Astrocyte (in vitro differentiated cells and primary cell): ENCODE data around the gene MECP2. TPM values are rescaled to one million over a fixed set of nuclear protein-coding genes. Genes with fewer than 3 reads are reported as not detected.

Experiments
- DNase-seq: peaks from one replicate; pipeline ENCODE4 v3.0.0-alpha.2; 2010; ENCODE audit warnings: low read depth
- FAIRE-seq: peaks from 2 replicates; lab custom pipeline; 2011; peaks lifted over from hg19 to GRCh38; lab: Jason Lieb, UNC
- H2AFZ ChIP-seq: 2 replicates; pipeline ENCODE4 v1.6.0; 2012; ENCODE audit warnings: low read depth, low read length, inconsistent platforms
- H3K27ac ChIP-seq: 2 replicates; pipeline ENCODE4 v1.5.1; 2011; ENCODE audit warnings: low read depth, low read length, inconsistent platforms
- H3K27me3 ChIP-seq: 2 replicates; pipeline ENCODE4 v1.6.0; 2011; ENCODE audit warnings: low read length, inconsistent platforms; ENCODE audit not compliant: insufficient read depth
- H3K36me3 ChIP-seq: 2 replicates; pipeline ENCODE4 v1.5.1; 2011; ENCODE audit warnings: low read length, inconsistent platforms; ENCODE audit not compliant: insufficient read depth
- H3K4me1 ChIP-seq: 2 replicates; pipeline ENCODE4 v1.5.1; 2011; ENCODE audit warnings: low read length, inconsistent platforms; ENCODE audit not compliant: insufficient read depth
- H3K4me2 ChIP-seq: 2 replicates; pipeline ENCODE4 v1.6.0; 2012; ENCODE audit warnings: low read length, inconsistent platforms
- H3K4me3 ChIP-seq: 2 replicates; pipeline ENCODE4 v1.5.1; 2011; ENCODE audit warnings: low read depth, mild to moderate bottlenecking, low read length, inconsistent platforms; ENCODE audit not compliant: insufficient read depth
- H3K79me2 ChIP-seq: 2 replicates; pipeline ENCODE4 v1.6.0; 2012; ENCODE audit warnings: mild to moderate bottlenecking, low read length, inconsistent platforms; ENCODE audit not compliant: insufficient read depth
- H3K9ac ChIP-seq: 2 replicates; pipeline ENCODE4 v1.6.0; 2012; ENCODE audit warnings: mild to moderate bottlenecking, low read length, inconsistent platforms
- H3K9me3 ChIP-seq: 2 replicates; pipeline ENCODE4 v1.5.1; 2012; ENCODE audit warnings: low read depth, mild to moderate bottlenecking, low read length, inconsistent platforms; ENCODE audit not compliant: insufficient read depth
- H4K20me1 ChIP-seq: 2 replicates; pipeline ENCODE4 v1.6.0; 2012; ENCODE audit warnings: low read length, inconsistent platforms; ENCODE audit not compliant: insufficient read depth
- H3K27ac Mint-ChIP-seq: one replicate; pipeline ENCODE4 v1.8.0; 2021; ENCODE audit warnings: mild to moderate bottlenecking, mixed read lengths; ENCODE audit not compliant: unreplicated experiment
- H3K27me3 Mint-ChIP-seq: one replicate; pipeline ENCODE4 v1.8.0; 2021; ENCODE audit warnings: low read depth, mixed read lengths; ENCODE audit not compliant: unreplicated experiment
- H3K36me3 Mint-ChIP-seq: one replicate; pipeline ENCODE4 v1.8.0; 2021; ENCODE audit warnings: low read depth, mixed read lengths; ENCODE audit not compliant: unreplicated experiment
- H3K4me1 Mint-ChIP-seq: one replicate; pipeline ENCODE4 v1.8.0; 2021; ENCODE audit warnings: low read depth, mixed read lengths; ENCODE audit not compliant: unreplicated experiment
- H3K4me3 Mint-ChIP-seq: one replicate; pipeline ENCODE4 v1.8.0; 2021; ENCODE audit warnings: mild to moderate bottlenecking, moderate library complexity, mixed read lengths; ENCODE audit not compliant: unreplicated experiment
- H3K9me3 Mint-ChIP-seq: one replicate; pipeline ENCODE4 v1.8.0; 2021; ENCODE audit warnings: mild to moderate bottlenecking, mixed read lengths; ENCODE audit not compliant: unreplicated experiment
- EZH2 ChIP-seq: IDR thresholded peaks from 2 replicates; pipeline ENCODE4 v1.6.1; 2012; ENCODE audit warnings: mild to moderate bottlenecking, low read length, inconsistent platforms; ENCODE audit not compliant: insufficient read depth
- total RNA-seq: library from RNA; stranded (reverse); gene quantifications from 2 replicates; pipeline ENCODE4 v1.2.1, GENCODE V29; 2021
- TF ChIP-seq, protein P1 (sequence below): IDR thresholded peaks from 2 replicates; pipeline ENCODE4 v1.5.1; 2011; ENCODE audit warnings: low read depth, mild to moderate bottlenecking, inconsistent platforms, low read length, moderate library complexity; ENCODE audit not compliant: insufficient read depth

Gene MECP2
- total RNA-seq, 1 donor from 2014 or later = 36.2 TPM

DNA sequence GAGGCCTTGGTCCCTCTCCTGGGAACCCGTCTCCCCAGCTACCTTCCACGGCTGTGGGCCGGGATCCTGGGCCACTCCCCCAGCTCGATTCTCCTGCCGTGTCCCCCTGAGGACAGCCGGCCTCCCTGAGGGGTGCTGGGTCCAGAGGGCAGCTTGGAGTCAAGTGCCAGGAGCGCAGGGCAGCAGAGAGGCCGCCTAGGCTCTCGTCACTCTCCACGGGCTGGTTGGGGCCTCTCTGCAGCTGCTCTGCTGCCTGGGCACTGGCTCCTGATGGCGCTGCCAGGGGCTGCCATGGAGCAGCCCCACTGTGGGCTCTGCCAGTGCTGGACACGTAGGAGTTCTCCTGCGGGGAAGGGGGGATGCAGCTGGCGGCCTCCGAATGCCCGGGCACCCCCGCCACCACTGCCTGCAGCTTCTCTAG, 84.5 kb downstream of the MECP2 start:
- Mint-ChIP-seq H3K36me3 (no peaks in the 10 kb centered on the region), H3K4me1 (no peaks in the 10 kb centered on the region), H3K27ac (no peak overlapping the region), H3K4me3 (no peak overlapping the region), H3K27me3 (no peaks in the 10 kb centered on the region), H3K9me3 (no peaks in the 10 kb centered on the region)
- H4K20me1 ChIP-seq = peaks cover 7% of the 10 kb centered on the region
- no peak overlapping the region for H3K4me2 ChIP-seq
- H3K4me3 ChIP-seq = no peak overlapping the region
- TF ChIP-seq, protein P1, sequence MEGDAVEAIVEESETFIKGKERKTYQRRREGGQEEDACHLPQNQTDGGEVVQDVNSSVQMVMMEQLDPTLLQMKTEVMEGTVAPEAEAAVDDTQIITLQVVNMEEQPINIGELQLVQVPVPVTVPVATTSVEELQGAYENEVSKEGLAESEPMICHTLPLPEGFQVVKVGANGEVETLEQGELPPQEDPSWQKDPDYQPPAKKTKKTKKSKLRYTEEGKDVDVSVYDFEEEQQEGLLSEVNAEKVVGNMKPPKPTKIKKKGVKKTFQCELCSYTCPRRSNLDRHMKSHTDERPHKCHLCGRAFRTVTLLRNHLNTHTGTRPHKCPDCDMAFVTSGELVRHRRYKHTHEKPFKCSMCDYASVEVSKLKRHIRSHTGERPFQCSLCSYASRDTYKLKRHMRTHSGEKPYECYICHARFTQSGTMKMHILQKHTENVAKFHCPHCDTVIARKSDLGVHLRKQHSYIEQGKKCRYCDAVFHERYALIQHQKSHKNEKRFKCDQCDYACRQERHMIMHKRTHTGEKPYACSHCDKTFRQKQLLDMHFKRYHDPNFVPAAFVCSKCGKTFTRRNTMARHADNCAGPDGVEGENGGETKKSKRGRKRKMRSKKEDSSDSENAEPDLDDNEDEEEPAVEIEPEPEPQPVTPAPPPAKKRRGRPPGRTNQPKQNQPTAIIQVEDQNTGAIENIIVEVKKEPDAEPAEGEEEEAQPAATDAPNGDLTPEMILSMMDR = no peak
- no peak for TF ChIP-seq EZH2
- H3K27ac ChIP-seq = no peak overlapping the region
- no peaks in the 10 kb centered on the region for H3K9me3 ChIP-seq
- H3K4me1 ChIP-seq = no peaks in the 10 kb centered on the region
- no peaks in the 10 kb centered on the region for H3K27me3 ChIP-seq
- H2AFZ ChIP-seq = no peak overlapping the region
- FAIRE-seq (no peak), DNase-seq (no peak)
- peaks cover 4% of the 10 kb centered on the region for H3K36me3 ChIP-seq
- peaks cover 20% of the 10 kb centered on the region for H3K79me2 ChIP-seq
- no peak overlapping the region for H3K9ac ChIP-seq

DNA sequence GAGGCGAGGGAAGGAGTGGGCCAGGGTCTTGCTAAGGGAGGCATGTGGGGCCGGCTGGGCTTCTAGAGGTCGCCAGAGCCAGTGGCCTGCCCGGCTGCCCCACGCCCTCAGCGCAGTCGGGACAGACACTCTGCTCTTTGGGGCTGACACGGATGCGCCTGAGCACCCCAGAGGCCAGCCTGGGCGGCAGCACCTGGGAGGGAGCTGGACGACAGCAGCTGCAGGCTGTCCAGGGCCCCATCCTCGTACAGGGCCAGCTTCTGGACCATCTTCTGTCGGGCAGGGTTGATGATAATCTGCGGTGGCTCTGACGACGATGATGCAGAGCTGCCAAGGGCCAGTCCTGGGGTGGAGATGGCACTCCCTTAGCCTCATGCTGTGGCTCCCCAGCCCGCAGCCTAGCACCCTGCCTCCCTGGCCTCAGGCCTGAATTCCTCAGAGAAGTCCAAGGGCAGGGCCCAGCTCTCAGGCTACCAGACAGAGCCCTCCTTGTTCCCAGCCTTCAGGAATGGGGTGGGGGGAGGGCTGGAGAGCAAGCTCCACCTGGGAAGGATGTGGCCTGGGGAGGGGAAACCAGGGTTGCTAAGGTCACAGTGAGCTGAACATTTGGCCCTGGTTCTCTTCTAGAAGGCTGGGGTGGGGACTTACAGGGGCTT, 85.1 kb downstream of the MECP2 start:
- Histone ChIP-seq H3K36me3 (peaks cover 4% of the 10 kb centered on the region), H3K4me1 (no peaks in the 10 kb centered on the region), H3K79me2 (peaks cover 17% of the 10 kb centered on the region), H4K20me1 (peaks cover 7% of the 10 kb centered on the region), H3K9me3 (no peaks in the 10 kb centered on the region), H3K4me2 (no peak overlapping the region), H3K27ac (no peak overlapping the region), H3K27me3 (no peaks in the 10 kb centered on the region), H2AFZ (no peak overlapping the region), H3K4me3 (no peak overlapping the region), H3K9ac (no peak overlapping the region)
- Mint-ChIP-seq H3K4me3 (no peak overlapping the region), H3K27me3 (no peaks in the 10 kb centered on the region), H3K27ac (no peak overlapping the region), H3K36me3 (peaks cover 4% of the 10 kb centered on the region), H3K9me3 (no peaks in the 10 kb centered on the region), H3K4me1 (no peaks in the 10 kb centered on the region)
- TF ChIP-seq EZH2 = no peak
- TF ChIP-seq, protein P1 = no peak
- DNase-seq (no peak), FAIRE-seq (no peak)
